A673 (cell line): ENCODE data around the gene CDC20B. TPM values are rescaled to one million over a fixed set of nuclear protein-coding genes. Genes with fewer than 3 reads are reported as not detected.

Experiments used
- BruUV-seq: library from RNA; stranded (reverse); fragments of 400-500 nt; replicated peaks from 2 replicates; lab custom pipeline; 2021; lab: Mats Ljungman, UMichigan
- CTCF ChIA-PET: fragments of 300-600 bp; sonication (Branson Sonifier 250); formaldehyde crosslinking; loops from one replicate; lab custom pipeline; 2022; ENCODE audit warnings: antibody characterized with exemption; lab: Charles Lee
- POLR2A ChIA-PET: fragments of 300-600 bp; sonication (Branson Sonifier 250); formaldehyde crosslinking; loops from one replicate; lab custom pipeline; 2022; ENCODE audit warnings: antibody characterized with exemption; ENCODE audit not compliant: low non-redundant PET; lab: Charles Lee
- DNase-seq: peaks from one replicate; pipeline ENCODE4 v3.0.0-alpha.2; 2015; ENCODE audit warnings: low spot score
- H3K27ac ChIP-seq: fragments of 200-600 bp; sonication (generic); 2 replicates; pipeline ENCODE4 v1.5.1; 2016; ENCODE audit warnings: mixed run types, low read depth, mild to moderate bottlenecking, mixed read lengths, antibody characterized with exemption, low read length; ENCODE audit not compliant: poor library complexity, severe bottlenecking
- H3K27me3 ChIP-seq: fragments of 200-600 bp; sonication (generic); replicated peaks from 2 replicates; pipeline ENCODE4 v1.6.1; 2017; ENCODE audit warnings: mixed run types, low read depth, mild to moderate bottlenecking, mixed read lengths, antibody characterized with exemption, low read length; ENCODE audit not compliant: insufficient read depth, poor library complexity
- H3K36me3 ChIP-seq: fragments of 200-600 bp; sonication (generic); 2 replicates; pipeline ENCODE4 v1.6.1; 2016; ENCODE audit warnings: mixed run types, mild to moderate bottlenecking, mixed read lengths, antibody characterized with exemption, low read length; ENCODE audit not compliant: insufficient read depth, poor library complexity, severe bottlenecking
- H3K4me1 ChIP-seq: fragments of 200-600 bp; sonication (generic); 2 replicates; pipeline ENCODE4 v1.6.1; 2017; ENCODE audit warnings: mixed run types, mild to moderate bottlenecking, mixed read lengths, antibody characterized with exemption, low read length; ENCODE audit not compliant: insufficient read depth, poor library complexity, severe bottlenecking
- H3K4me3 ChIP-seq: fragments of 200-600 bp; sonication (generic); 2 replicates; pipeline ENCODE4 v1.5.1; 2016; ENCODE audit warnings: low read depth, mixed run types, mild to moderate bottlenecking, mixed read lengths, low read length; ENCODE audit not compliant: poor library complexity, severe bottlenecking
- H3K9me3 ChIP-seq: fragments of 200-600 bp; sonication (generic); 2 replicates; pipeline ENCODE4 v1.6.1; 2016; ENCODE audit warnings: mixed run types, low read depth, mild to moderate bottlenecking, mixed read lengths, antibody characterized with exemption, low read length; ENCODE audit not compliant: poor library complexity, severe bottlenecking
- CTCF ChIP-seq: fragments of 300-800, 200-600 bp; sonication (generic); conservative IDR thresholded peaks from 2 replicates; pipeline ENCODE4 v1.5.1; 2017; ENCODE audit warnings: low read depth, mild to moderate bottlenecking, antibody characterized with exemption, low read length, moderate library complexity, mixed read lengths
- EZH2 ChIP-seq: fragments of 200-600 bp; sonication (generic); IDR thresholded peaks from 2 replicates; pipeline ENCODE4 v1.6.1; 2017; ENCODE audit warnings: borderline replicate concordance, low read depth, mild to moderate bottlenecking, mixed read lengths, antibody characterized with exemption, low read length; ENCODE audit not compliant: poor library complexity, severe bottlenecking
- intact Hi-C: fragments of 100-400 bp; cut with micrococcal nuclease; formaldehyde crosslinking; loops from one replicate; pipeline ENCODE4 v1.10.0; 2022; ENCODE audit not compliant: unreplicated experiment
- total RNA-seq: library from RNA; stranded (reverse); gene quantifications from 2 replicates; pipeline ENCODE4 v1.2.3, GENCODE V29; 2021

CDC20B gene
- total RNA-seq, 1 experiment from 2014 or later: not detected

GRCh38 chr5:55211184-55211874, 38.4 kb upstream of the CDC20B start:
- Histone ChIP-seq H3K4me3 (no peak overlapping the region), H3K27ac (no peak overlapping the region), H3K9me3 (no peaks in the 10 kb centered on the region), H3K27me3 (peaks cover 21% of the 10 kb centered on the region), H3K36me3 (no peaks in the 10 kb centered on the region), H3K4me1 (no peaks in the 10 kb centered on the region)
- TF ChIP-seq CTCF (no peak), EZH2 (no peak)
- intact Hi-C loops: no loop called here
- ChIA-PET CTCF (no interaction called here), POLR2A (no interaction called here)
- BruUV-seq: no TSS peak
- DNase-seq: no peak

- TF ChIP-seq EZH2 (no peak), CTCF (no peak)
- no peaks in the 10 kb centered on the region for H3K36me3 ChIP-seq
- peak; percentile 29 for DNase-seq
- H3K27ac ChIP-seq: no peak overlapping the region
- H3K27me3 ChIP-seq: peaks cover 34% of the 10 kb centered on the region
- POLR2A ChIA-PET: no interaction called here
- no peaks in the 10 kb centered on the region for H3K9me3 ChIP-seq
- intact Hi-C loops: no loop called here
- H3K4me3 ChIP-seq: no peak overlapping the region
- CTCF ChIA-PET: no interaction called here
- no peaks in the 10 kb centered on the region for H3K4me1 ChIP-seq
- no TSS peak for BruUV-seq
These were observed 32.0 kb upstream of the CDC20B start for GRCh38 chr5:55205001-55205400.

- peaks cover 30% of the 10 kb centered on the region for H3K27me3 ChIP-seq
- DNase-seq: no peak
- TF ChIP-seq CTCF (no peak), EZH2 (no peak)
- H3K9me3 ChIP-seq: no peaks in the 10 kb centered on the region
- H3K27ac ChIP-seq: no peak overlapping the region
- no peak overlapping the region for H3K4me3 ChIP-seq
- no peaks in the 10 kb centered on the region for H3K36me3 ChIP-seq
- intact Hi-C loops: no loop called here
- POLR2A ChIA-PET: no interaction called here
- CTCF ChIA-PET: no interaction called here
- BruUV-seq: no TSS peak
- H3K4me1 ChIP-seq: no peaks in the 10 kb centered on the region
These were observed 18.2 kb upstream of the CDC20B start for GRCh38 chr5:55191165-55191564.
